Memory B cell (primary cell): ENCODE measurements around the gene P4HA3.

Source experiments
- ATAC-seq: fragments of 150-1000 bp; cut with Tn5 transposase; 2 replicates; pipeline ENCODE4 v1.10.0; 2021; ENCODE audit warnings: low read depth, mild to moderate bottlenecking, moderate library complexity
- DNase-seq, 2 donors: peaks; one replicate each; pipeline ENCODE4 v3.0.0; 2022; ENCODE audit warnings: low spot score in 2 of 2
- H3K27ac Mint-ChIP-seq: one replicate; pipeline ENCODE4 v1.8.0; 2022; ENCODE audit warnings: mild to moderate bottlenecking, moderate library complexity, mixed read lengths
- H3K27me3 Mint-ChIP-seq: one replicate; pipeline ENCODE4 v1.8.0; 2022; ENCODE audit warnings: mixed read lengths
- H3K36me3 Mint-ChIP-seq: one replicate; pipeline ENCODE4 v1.8.0; 2022; ENCODE audit warnings: mild to moderate bottlenecking, mixed read lengths
- H3K4me1 Mint-ChIP-seq: one replicate; pipeline ENCODE4 v1.8.0; 2022; ENCODE audit warnings: mixed read lengths
- H3K4me3 Mint-ChIP-seq: one replicate; pipeline ENCODE4 v1.8.0; 2022; ENCODE audit warnings: mild to moderate bottlenecking, moderate library complexity, mixed read lengths
- H3K9me3 Mint-ChIP-seq: one replicate; pipeline ENCODE4 v1.8.0; 2022; ENCODE audit warnings: mixed read lengths

P4HA3 gene

GRCh38 chr11:74225565-74225964 lies 85.9 kb downstream of the P4HA3 start:
- no peaks in the 10 kb centered on the region for H3K4me1 Mint-ChIP-seq
- ATAC-seq: no peak
- H3K4me3 Mint-ChIP-seq: no peak overlapping the region
- H3K27me3 Mint-ChIP-seq: no peaks in the 10 kb centered on the region
- H3K27ac Mint-ChIP-seq: no peak overlapping the region
- DNase-seq: no peak
- peaks cover 11% of the 10 kb centered on the region for H3K36me3 Mint-ChIP-seq
- no peaks in the 10 kb centered on the region for H3K9me3 Mint-ChIP-seq

GRCh38 chr11:74221816-74222215 lies 89.6 kb downstream of the P4HA3 start:
- Mint-ChIP-seq H3K4me1 (no peaks in the 10 kb centered on the region), H3K27ac (no peak overlapping the region), H3K36me3 (peaks cover 10% of the 10 kb centered on the region), H3K27me3 (no peaks in the 10 kb centered on the region), H3K9me3 (no peaks in the 10 kb centered on the region), H3K4me3 (no peak overlapping the region)
- no peak for DNase-seq
- ATAC-seq: no peak

- Mint-ChIP-seq H3K9me3 (peaks cover 2% of the 10 kb centered on the region), H3K4me3 (no peak overlapping the region), H3K36me3 (peaks cover 12% of the 10 kb centered on the region), H3K27me3 (no peaks in the 10 kb centered on the region), H3K4me1 (no peaks in the 10 kb centered on the region), H3K27ac (no peak overlapping the region)
- DNase-seq: no peak
- ATAC-seq: no peak
Measured at GRCh38 chr11:74220376-74220775, 91.1 kb downstream of the P4HA3 start.
